NCI-H2227 (cell line): ENCODE data around the gene HOXD12.

Source experiments
- DNase-seq: peaks from one replicate; lab custom pipeline; 2025; ENCODE audit not compliant: unreplicated experiment; lab: John Stamatoyannopoulos, UW

Gene HOXD12

DNA sequence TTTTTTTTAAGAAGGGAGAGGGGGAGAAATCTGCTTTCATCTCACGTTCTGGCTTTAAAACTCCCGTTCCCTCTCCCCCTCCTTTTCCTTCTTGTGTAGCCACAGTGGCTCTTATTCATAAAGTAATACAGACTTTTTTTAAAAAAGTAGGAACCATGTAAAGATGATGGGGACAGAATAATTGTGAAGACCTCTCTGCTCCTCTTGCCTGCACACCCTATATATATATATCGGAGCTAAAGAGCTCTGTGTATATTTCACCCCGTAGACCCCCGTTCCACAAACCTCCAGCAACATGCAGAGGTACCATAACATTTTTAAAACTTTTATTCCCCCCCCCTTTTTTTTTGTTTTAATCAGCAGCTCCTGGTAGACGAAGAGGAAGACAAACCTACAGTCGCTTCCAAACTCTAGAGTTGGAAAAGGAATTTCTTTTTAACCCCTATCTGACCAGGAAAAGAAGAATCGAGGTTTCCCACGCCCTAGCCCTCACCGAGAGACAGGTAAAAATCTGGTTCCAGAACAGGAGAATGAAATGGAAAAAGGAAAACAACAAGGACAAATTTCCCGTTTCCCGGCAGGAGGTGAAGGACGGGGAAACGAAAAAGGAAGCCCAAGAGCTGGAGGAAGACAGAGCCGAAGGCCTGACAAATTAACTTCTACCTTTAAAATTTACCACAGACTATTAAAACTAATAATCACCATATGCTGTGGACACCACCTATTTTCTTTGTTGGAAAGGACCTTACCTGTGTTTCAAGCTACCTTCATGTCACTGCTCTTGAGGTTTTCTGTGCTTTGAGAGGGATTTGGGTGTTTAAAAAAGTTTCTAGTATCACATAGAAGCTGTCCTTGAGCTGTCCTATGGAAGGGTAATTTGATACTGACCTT, 31.6 kb downstream of the HOXD12 start:
- no peak for DNase-seq

DNA sequence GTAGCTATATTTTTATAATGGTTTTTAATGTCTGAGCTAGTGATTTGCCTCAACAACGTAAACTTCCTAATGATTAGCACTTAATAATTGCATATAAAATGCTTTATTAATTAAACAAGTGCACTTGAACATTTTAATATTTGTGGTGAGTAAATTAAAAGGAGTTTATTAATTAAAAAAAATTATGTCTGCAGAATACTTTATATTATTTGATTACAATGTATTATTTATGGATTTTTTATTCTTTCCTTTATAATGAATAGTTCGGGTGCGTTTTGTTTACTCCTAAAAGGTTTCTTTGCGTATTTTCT, 32.2 kb downstream of the HOXD12 start:
- no peak for DNase-seq

DNA sequence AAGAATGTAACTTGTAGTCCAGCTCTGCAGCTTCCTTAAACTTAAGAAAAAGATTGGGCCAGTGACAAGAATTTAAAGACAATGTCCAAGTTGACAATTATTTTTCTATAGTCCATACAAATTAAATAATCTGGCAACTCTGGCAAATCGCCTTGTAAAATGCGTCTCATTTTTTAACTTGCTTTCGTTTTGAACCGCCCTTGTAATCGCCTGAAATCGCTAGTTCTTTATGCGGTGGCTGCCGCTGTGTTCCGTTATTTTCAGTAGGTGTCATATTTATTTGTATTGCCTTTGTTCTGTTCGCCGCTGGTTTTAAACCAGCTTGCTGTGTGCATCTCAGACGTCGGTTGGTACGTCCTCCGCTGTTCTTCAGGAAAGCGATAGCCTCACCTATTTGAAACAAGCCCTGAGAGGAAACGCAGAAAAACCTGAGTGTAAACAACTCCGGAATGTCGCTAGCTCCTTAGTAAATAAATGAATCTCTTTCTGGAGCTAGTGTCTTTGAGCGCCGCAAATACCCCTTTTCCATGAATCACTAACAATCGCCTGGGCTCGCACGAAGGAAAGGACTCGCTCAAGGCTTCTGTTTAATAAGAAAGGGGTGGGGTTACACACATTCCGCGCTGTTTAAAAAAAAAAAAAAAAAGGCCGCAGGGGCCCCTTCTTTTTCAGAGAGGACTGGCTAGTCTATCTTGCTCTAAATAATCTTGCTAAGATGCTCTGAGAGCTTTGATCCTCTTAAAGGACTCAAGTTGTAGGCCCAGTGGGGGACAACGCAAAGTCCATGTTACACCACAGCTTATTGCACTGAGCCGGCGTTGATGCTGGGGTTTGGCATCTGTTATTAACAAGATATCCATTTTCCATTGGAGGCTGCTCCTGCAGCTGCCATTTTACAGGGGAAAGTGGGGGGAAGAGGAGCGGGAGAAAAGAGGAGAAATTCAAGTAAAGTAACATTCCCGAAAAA, 32.9 kb downstream of the HOXD12 start:
- no peak for DNase-seq

DNA sequence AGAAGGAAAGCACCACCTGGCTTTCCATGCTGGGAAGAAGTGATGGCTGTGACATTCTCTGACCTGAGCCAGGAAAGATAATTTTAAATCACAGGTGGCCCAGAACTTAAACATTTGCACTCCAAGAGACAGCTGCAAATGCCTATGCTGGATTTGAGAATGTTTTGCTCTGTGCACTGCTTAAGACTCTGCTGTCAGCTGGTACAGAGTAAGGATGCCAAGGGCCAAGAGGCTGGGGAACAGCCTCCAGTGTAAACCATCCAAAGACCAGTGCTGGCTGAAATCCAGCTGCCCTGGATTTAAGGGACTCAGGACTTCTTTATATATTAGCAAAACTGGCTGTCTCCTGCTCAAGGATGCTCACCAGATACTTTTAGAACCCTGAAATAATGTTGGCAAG, 33.8 kb downstream of the HOXD12 start:
- no peak for DNase-seq

DNA sequence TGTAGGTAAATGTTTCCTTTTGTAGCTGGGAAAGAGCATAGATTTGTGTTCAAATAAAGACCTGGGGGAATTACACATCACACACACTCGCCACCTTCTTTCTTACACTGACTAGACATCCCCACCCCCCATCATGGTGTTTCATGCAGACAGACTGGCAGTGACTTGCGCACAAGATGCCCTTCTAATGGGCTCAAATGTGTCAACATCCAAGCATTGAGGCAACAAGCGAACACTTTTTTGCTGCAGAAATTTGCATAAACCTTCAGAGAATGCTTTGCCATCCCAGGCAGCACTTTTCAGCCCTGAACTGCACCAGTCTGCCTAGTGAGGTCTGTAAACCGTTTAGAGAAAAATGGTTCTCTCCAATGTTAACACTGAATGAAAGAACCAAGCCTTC, 34.4 kb downstream of the HOXD12 start:
- DNase-seq, result no peak

DNA sequence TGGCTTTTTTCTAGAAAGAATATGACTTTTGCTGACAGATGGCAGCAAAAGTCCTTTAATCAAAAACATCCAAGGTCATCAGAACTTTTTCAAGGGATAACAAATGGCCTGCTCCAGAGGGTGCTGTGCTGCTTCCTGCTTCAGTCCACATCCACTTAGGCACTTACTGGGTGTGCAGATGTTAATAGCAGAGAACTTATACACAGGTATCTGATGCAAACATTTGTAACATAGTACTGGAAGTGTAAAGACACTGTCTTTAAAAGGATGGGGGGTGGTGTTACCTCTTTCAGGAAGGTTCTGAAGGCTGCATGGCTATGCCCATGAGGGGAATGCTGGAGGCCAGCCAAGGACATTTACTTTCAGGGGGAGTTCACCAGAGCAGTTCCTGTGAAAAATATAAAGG, 35.4 kb downstream of the HOXD12 start:
- DNase-seq, result no peak

DNA sequence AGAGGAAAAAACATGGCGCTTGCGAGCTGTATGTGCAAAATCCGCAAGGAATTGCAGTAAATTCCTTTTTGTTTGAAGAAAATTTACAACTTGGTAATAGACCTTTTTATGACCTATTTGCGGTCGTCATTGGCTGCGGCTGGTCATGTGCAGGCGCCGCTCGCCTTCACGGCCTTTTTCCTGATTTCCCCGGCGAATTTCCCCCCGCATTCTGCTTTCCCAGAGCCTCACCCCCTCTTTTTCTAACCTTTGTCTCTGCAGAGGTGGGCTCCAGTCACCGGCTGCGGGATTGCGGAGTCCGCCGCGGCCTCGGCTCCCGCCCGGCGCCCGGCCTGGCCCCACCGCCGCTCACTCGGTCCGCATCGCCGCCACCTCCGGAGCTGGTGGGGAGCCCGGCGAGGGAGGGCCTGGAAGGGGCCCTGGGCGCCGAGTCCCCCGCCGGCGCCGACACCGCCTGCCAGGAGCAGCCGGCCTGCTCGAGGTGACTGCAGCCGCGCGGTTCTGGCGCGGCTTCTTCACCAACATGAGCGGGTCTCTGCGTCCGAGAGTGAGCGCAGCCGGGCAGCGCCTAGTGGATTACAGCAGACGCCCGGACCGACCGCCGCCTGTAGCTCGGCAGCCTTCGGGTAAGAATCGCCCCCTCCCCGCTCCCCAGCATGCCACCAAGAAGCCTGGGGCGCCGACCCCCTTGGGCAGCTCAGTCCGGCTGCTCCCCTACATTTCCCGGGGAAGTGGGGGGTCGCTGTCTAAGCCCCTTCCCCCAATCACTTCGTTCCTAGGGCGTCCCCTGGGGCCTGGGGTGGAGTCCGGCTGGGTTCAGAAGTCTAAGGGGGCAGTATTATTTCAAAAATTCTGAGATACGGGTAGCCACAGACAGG, 37.0 kb downstream of the HOXD12 start:
- DNase-seq, result peak; percentile 55

DNA sequence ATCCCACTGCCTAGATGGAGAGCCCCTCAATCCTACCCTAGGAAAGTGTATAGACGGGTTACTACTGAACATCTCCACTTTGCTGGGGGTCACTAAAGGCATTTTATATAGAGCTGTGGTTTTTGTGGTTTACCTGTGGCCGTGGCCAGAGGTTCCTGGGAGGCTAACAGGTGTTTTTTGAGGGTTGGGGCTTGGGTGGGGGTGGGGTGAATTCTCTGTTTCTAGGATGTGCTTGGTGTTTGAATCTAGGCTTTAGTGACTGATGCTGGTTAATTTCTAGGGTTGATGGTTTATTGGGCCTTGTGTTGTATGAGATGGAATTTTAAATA, 37.6 kb downstream of the HOXD12 start:
- no peak for DNase-seq

DNA sequence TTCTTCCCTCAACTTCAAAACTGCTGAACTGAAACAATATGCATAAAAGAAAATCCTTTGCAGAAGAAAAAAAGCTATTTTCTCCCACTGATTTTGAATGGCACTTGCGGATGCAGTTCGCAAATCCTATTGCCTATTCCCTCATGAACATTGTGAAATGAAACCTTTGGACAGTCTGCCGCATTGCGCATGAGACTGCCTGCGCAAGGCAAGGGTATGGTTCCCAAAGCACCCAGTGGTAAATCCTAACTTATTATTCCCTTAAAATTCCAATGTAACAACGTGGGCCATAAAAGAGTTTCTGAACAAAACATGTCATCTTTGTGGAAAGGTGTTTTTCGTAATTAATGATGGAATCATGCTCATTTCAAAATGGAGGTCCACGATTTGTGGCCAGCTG, 38.3 kb downstream of the HOXD12 start:
- DNase-seq, result no peak

DNA sequence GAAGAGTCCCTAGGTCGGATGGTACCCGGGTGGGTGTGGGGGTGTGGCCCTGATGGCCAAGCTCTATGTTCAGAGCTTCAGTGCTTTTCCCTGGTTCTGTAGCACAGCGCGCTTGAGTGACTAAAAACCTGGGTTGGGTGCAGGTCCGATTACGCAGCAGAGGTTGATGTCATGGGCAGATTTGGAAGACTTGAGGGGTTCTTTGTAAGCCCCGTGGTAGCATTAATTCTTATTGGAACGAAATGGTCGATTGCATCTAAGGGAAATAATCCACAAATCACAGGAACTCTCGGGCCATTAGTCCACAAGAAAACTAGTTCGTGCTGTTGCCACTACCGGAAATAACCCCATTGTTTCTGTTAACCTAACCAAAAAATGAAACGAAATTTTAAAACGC, 38.9 kb downstream of the HOXD12 start:
- no peak for DNase-seq

DNA sequence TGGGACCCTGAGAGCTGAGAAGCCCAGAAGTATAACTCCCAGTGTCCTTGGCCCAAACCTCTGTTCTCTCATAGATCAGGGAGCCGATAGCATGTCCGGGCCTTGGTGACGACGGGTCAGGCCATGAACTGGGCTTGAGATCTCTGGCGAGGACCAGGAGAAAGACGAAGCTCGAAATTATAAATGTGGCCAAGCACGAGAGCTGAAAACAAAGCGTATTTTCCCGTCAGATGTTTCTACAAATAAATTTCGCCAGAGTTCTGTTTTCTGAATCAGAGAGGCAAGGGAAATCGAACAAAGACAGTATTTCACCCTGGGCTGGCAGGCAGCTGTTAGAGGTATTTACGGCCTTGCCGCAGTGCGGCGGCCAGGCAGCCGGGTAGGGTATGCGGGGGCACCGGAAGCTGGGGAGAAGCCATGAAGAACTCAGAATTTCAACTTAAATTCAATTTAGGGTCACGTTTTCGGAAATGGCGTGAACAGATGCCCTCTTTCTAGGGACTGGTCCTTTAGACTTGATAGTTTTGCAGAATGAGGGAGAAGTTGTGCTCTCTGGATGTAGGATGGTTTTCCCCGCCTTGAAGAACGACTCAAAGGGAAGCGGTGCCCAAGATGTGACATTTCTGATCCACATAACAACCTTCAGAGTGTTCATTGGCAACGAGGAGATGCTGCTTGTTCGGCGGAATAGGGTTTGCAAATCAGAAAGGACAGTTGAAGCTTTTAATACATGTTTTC, 39.5 kb downstream of the HOXD12 start:
- DNase-seq, result no peak

DNA sequence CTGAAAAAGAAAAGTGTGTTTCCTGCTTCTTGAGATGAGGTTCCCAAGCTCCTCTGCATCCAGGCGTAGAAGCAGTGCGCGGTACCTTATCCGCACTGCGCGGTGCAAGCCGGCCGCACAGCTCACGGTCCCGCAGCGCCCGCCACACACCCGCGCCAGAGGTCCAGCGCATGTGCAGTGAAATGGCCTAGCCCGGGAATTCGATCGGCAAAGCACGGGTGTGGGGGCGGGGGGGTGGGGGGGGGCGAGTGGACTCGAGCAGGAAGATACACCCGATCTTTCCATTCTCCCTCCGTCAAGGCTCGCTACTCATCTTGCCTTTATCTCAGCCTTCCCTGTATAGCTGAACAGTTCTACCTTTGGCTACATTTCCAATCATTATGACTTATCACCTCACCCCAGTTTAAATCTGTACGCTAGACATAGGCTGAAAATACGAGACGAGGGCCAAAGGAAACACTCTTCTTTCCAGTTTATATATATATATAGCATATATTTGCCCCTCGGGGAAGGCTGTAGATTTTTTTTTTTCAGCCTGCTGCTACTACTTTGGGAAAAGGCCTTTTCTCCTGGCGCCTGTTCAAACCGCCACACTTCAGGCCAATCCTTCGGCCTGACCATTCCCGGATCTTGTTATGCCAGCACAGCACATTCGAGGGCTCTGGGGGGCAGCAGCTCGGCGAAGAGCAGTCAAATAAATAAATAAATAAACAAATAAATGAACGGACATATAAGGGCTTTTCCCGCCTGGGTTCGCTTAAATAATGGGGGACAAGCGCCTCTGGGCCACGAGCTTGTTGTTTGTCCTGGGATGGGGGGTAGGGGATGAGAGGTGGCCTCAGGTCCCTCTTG, 40.3 kb downstream of the HOXD12 start:
- DNase-seq, result no peak

DNA sequence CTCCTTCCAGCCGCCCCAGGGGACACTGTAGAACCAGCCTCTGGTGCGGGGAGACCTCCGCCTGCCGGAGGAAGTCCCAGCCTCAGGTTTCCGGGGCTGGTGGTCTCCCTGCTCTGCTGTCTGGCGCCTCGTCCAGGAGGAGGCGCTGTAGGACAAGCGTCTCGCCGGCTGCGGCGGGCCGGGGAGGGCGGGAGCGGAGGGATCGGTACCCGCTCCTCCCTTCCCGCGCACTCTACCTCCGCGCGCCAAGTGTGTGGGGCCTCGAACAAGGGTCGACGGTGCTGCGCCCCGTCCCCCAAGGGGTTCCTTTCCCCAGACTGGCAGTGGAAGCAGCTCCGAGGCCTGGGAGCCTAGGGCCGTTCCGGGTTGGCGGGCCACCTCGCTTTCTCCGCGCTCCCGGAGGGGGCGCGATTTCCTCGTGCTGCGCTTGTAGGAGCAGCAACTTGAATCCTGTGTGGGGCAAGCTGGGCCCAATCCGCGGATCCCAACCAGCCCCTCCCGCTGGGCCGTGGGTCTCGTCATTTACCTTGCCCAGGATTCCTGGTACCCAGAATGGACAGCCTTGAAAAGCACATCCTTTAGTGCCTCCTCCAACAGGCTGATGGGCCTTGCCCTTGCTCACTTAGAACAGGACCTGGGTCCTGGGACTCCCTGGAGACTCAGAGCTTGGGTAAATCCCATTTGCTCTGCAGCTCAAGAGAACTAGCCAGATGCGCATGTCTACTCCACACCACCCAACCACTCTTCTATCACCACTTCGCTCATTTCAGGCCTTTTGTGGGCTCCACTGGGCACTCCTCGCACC, 41.1 kb downstream of the HOXD12 start:
- DNase-seq, result peak; percentile 88

DNA sequence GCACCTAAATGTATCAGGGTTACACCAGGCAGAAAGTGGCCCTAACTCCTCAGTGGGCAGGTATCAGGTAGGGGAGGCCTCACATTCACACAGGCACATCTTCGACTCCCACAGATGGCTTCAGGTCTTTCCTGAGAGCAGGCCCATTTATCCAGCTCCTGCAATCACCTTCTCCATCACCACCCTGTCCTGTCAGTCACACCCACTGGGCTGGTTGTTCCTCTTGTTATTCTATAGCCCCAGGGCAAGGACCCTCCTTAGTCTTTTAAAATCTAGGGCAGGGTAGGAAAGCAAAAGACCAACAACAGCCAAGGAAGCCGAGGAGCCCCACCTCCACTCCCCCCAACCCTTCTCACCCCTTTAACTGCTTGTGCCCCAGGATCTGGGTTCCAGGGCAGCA, 42.7 kb downstream of the HOXD12 start:
- no peak for DNase-seq

DNA sequence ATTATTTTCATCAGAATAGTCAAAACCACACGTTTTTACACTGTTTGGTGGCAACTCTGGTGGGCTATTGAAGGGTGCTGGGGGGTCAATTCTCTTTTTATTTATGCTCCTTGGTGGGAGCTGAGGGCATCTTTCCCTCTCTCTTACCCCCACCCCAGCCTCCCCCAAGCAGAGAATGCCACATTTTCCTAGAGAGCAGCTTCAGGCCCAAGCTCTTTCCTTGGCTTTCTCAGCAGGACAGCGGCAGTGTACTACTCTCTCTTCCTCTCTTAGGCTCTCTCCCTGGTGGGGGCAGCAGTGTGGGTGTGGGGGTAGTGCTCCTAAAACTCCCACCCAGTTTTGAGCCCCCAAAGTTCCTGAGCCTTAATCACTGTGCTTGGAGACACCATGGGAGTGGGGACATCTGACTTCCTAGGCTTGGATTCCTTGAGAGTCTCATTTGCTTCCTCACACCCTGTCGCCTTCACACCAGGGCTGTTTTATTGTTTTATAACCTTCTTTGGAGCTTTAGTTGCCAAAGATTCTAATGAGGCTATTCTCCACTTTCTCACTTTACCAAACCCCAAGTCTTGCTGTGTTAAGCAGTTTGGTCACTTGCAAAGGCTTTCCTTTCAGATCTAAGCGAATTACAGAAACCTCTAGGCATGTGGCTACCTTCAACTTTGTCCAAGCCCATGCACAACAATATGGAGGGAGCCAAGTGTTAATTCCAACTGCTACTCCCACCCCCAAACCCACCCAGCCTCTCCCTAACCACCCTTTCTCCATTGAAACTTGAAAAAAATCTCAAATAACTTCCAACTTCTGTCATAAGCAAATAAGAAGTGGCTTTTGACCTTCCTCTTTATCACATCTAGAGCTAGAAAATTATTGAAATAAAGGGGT, 45.7 kb downstream of the HOXD12 start:
- DNase-seq, result no peak

DNA sequence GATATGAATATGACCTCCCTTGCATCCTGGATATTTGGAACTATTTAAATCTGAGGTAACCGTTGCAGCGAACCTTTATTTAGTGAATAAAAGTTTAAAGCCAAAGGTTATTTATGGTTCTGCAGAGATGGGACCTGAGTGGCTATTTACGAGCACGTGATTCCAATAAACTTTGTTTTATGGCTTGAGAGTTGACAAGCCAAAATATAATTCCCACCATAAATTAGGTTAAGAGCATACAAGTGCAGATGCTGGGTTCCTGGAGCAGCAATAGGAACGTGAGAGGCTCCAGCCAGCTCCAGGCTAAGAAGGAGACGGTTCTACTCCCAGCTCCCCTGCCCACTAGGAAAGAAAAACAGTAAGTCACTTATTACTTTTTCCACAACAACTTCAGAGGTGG, 46.5 kb downstream of the HOXD12 start:
- DNase-seq, result no peak

DNA sequence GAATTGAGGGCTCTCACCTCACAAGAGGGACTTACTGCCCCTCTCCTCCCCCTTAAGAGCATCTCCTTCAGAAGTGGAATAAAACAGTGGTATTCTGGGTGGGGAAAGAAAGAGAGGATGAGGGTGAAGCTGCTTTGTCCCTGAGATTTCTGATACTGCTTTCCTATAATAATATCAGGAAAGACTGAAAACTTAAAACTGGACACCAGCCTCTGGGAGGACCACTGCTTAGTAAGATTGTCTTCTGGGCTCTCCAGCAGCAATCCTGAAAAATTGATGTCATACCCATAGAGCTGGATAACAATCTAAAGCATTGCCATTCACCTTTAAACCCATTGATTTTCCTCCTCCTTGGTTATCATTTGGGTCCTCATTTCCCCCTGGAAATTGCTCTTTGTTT, 47.0 kb downstream of the HOXD12 start:
- no peak for DNase-seq

DNA sequence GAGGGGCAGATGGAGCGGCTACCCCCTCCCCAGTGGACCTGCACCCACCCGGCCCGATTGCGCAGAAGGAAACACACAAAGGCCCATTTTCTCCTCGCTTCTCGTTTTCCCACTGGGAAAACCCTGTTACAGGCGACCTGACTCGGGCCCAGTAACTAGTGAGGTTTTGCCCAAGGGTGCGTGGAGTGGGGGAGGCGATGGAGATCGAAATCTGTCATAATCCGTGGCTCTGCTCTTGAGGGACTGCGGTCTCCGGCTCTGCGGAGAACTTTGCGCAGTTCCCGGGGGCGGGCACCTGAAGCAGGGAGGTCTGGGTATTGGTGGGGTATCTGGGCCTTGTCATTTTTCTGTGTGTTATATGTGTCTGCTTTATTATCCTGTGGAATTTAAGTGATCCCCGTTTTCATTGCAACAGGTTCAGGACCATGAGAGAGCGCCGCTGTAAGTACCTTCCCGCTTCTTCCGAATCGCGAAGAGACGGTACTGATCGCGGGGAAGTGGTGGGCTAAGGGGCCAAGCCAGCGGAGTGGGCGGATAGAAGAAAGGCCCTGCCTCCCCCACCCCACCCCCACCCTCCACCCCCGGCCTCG, 47.7 kb downstream of the HOXD12 start:
- DNase-seq, result no peak
